Measurements from ENCODE around the gene OR2A42. TPM values are rescaled to one million over a fixed set of nuclear protein-coding genes. Genes with fewer than 3 reads are reported as not detected.
"Not testable (repeated sequence)": the region's sequence is repeated elsewhere in the genome, so short reads cannot be mapped to it uniquely, and the experiment has no call there.

Gene OR2A42, protein sequence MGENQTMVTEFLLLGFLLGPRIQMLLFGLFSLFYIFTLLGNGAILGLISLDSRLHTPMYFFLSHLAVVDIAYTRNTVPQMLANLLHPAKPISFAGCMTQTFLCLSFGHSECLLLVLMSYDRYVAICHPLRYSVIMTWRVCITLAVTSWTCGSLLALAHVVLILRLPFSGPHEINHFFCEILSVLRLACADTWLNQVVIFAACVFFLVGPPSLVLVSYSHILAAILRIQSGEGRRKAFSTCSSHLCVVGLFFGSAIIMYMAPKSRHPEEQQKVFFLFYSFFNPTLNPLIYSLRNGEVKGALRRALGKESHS
- polyA plus RNA-seq (ENCODE audit: insufficient read depth in 1 of 5, insufficient read length in 5 of 5, low replicate concordance in 1 of 5) = 1 to 10 TPM; 1.9 to 5.2 (median 2.4) TPM
- long read RNA-seq, donor 1, partial matches to known transcripts = 0 of 1 reads
- long read RNA-seq, donor 1, other reads (novel, unspliced or antisense) = 0 of 1 reads
- long read RNA-seq, donor 2 = 0 reads
- long read RNA-seq, donor 3, partial matches to known transcripts = 0 of 1 reads
- long read RNA-seq, donor 3, other reads (novel, unspliced or antisense) = 0 of 1 reads
- long read RNA-seq, donor 4, partial matches to known transcripts = 6 of 6 reads
- long read RNA-seq, donor 4, other reads (novel, unspliced or antisense) = 0 of 6 reads
- long read RNA-seq, donor 5, partial matches to known transcripts = 0 of 3 reads
- long read RNA-seq, donor 5, other reads (novel, unspliced or antisense) = 0 of 3 reads
- long read RNA-seq, donor 6 = 0 reads
- long read RNA-seq, donor 7, partial matches to known transcripts = 0 of 16 reads
- long read RNA-seq, donor 7, other reads (novel, unspliced or antisense) = 16 of 16 reads
- long read RNA-seq, donor 8 = 0 reads

DNA sequence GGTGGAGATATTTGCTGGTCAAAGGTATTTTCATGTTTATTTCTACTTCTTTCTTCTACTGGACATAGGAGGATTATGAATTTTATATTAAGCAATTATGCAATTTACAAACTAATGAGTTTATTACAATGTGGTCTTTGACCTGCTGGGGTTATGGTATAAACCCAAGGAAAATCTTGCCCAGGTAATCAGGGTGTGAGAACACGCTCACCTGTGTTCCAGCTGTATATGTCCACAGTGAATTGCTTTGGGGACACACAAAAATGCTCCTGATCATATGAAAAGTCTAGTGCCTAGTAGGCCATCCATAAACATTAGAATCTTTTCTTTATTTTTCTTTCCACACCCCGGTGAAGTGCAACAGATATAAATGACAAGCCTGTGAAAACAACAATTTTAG, at the start of gene OR2A42:
Gene OR2A42 (minus strand): TSS at position 241 of the 400 bp plus-strand sequence. CDS start 6,762 bp downstream, outside the sequence.
- DNase-seq = not testable (repeated sequence)

DNA sequence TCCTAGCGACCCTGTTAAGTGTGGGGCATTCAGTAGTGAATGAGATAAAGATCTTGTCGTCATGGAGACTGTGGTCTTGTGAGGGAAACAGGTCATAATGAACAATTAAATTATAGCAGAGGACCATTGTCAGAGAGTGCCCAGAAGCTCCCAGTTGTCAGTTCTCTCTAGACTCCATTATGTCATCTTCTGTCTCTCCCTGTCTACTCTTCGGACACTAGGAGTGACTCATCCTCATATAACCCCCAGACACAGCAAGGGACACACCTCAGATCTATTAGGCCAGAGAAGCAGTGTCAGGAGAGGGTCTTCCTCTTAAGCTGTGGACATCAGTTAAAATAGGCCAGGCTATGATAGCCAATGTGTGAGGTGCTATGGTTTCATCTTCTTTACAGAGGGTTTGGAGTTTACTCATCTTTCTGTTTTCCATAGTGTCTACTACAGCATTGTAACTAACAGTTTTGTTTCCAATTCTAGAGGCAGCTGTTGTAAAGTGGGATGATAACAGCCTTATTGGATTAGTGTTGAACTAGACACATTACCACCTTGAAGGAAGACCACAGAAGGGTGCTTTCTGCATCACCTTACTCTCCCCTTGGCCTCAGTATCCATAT, 47.9 kb upstream of the OR2A42 start:
- DNase-seq = not testable (repeated sequence)

DNA sequence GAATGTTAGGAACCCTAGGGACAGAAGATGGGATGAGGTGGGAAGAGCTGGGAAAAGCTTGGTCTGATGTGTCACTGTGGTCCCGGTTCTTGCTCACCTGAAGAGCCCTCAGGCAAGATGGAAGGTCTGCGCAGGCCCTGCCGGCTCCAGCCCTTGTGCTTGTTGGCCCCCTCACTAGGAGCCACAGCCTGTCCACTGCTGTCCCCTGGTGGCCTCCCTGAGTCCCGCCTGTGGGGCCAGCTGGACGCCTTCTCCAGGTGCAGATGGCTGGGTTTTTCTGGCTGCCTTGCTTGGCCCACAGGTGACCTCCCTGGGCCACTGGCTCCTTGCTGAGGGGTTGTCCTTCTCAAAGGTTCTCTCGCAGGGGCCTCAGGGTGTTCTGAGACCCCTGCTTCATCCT, 44.3 kb upstream of the OR2A42 start:
- DNase-seq = not testable (repeated sequence)

DNA sequence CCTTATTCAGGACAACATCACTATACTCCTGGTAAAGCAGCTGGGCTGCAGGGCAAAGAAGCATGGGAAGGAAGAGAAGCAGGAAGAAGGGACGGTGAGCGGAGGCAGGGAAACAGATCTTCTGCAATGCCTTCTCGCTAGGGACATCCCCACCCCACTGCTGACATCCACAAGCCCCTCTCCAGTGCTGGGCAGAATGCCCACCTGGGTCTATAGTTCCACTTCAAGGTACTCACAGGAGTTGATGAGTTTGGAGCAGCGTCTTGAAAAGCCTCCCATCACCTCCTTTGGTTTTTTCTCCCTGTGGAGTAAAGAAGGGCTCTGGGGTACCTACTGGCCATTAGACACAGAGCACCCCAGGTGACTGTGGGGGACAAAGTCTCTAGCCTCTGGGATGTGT, 43.1 kb upstream of the OR2A42 start:
- not testable (repeated sequence) for DNase-seq

DNA sequence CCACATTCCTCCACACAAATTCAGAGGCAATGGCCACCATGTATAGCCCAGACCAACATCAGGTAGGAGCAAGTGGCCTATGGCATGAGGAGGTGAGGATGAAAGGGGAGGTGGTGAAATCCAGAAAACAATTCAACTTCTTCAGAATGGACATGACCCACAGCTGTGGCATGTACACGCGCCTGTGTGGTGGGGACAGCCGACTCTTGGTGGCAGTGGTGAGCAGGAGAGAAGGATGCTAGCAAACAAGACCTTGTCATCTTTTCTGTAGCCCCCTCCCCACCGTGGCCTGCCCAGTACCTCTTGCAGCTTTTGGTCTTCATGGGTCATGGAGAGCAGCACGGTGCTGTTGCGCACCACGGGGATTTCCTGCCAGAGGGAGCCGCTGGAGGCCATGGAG, 42.6 kb upstream of the OR2A42 start:
- DNase-seq = not testable (repeated sequence)

DNA sequence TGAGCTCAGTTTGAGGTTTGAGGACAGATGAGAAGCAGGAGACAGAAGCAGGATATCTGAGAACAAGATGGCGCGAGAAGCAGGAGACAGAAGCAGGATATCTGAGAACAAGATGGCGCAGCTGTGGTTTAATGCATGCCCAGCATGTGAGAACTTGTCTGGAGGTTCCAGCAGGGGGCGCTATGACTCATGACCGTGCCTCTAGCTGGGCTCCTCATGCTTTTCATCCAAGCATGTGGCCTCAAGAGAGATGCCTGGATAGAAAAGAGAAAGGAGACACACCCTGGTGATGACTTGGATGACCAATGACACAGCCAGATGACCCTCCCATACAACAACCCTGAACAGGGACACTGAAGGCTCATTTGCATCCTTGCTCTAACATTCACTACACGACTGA, 40.6 kb upstream of the OR2A42 start:
- not testable (repeated sequence) for DNase-seq

DNA sequence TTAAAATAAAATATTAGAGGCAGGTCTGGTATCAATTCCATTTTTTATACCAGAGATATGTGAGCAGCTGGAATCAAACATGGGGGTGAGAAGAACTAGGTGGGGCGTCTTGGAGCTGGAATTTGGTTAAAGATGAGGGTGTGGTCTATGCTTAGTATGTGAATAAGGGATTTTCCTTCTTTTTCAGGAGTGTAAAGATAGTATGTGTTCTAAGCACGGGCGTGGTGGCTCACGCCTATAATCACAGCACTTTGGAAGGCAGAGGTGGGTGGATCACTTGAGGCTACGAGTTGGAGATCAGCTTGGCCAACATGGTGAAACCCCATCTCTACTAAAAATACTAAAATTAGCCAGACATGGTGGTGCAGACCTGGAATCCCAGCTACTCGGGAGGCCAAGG, 35.9 kb upstream of the OR2A42 start:
- not testable (repeated sequence) for DNase-seq

DNA sequence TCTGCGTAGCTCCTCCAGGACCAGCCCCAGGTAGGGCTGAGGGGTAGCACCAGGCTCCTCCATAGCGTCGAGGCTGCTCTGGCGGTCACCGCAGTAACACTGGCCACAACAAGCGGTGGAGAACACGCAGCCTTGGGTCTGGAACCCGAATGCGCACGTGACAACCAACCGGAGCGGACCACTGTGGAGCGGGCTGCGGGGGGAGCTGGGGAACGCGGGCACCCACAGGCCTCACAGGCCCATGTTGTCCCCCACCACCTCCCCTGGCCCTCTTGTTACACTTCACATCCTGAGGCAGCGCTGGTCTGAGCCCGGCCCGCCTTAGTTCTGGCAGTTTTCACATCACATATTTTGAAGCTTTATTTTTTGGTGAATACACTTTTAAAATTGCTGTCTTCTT, 29.8 kb upstream of the OR2A42 start, which contains the start of gene CTAGE8:
Gene CTAGE8 (minus strand): TSS at position 101 of the 400 bp plus-strand sequence. CDS start 38 bp downstream, at position 63.
- not testable (repeated sequence) for DNase-seq

DNA sequence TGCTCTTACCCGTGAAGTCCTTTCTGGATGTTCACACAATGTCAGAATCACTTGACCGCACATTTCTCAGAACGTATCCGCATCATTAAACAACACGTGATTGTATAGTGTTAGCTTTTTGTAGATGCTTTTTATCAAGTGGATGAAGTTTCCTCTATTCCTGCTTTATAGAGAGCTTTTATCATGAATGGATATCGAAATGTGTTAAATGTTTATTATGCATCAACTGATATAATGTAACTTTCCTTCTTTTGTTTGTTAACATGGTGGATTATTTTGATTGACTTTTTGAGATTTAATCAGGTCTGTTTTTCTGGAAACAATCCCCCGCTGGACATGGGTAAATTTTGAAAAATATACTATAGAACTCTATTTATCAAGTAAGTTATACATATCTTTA, 25.3 kb upstream of the OR2A42 start, which contains the start of gene OR2A7:
Gene OR2A7 (minus strand): TSS at position 101 of the 400 bp plus-strand sequence. CDS start 5,164 bp downstream, outside the sequence.
- not testable (repeated sequence) for DNase-seq

DNA sequence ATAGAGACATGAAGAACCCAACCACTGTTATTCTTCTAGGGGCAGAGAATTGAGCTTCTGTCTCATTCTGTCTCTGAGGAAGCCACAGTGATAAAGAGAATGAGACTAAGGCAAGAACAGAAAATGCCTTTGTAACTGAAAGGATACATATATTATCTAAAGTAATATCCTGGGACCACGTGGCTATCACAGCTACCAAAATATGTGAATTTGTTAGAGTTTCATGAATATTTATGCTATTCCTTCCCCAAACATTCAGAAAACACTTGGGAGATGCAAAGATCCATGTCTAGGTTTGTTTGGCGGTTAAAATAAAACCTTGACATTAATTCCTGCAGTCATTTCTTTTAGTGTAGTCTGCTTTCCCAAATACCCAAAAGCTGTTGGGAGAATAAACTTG, 22.7 kb upstream of the OR2A42 start:
- not testable (repeated sequence) for DNase-seq

DNA sequence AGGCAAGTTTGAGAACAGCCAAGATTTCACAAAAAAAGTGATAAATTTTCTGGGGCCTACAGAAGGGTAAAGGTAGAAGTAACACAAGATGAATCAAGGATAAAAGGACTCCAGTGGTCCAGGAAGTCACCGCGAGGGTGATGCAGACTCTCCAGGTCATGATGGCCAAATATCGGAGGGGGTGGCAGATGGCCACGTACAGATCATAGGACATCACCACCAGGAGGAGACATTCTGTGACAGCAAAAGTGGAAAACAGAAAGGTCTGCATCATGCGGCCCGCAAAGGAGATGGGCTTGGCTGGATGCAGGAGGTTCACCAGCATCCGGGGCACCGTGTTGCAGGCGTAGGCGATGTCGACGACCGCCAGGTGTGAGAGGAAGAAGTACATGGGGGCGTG, 19.7 kb upstream of the OR2A42 start:
- DNase-seq = not testable (repeated sequence)

DNA sequence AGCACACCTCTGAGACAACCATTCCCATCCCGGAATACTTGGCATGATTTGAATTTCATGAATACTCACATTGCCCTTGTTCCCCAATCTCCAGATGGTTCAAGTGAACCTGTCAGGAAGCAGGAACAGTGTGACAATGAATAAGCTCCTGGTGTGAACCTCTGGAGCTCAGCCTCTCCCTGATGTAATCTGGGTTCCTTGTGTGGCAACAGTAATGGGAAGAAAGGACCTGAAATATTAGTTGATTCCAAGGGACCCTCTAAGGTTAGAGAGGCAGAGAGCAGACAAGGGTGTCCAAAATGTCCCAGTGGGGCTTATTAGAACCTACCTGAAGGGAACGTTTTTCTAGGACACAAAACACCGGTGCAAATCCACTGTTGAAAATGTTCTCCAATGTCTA, 16.7 kb upstream of the OR2A42 start:
- DNase-seq = no peak

DNA sequence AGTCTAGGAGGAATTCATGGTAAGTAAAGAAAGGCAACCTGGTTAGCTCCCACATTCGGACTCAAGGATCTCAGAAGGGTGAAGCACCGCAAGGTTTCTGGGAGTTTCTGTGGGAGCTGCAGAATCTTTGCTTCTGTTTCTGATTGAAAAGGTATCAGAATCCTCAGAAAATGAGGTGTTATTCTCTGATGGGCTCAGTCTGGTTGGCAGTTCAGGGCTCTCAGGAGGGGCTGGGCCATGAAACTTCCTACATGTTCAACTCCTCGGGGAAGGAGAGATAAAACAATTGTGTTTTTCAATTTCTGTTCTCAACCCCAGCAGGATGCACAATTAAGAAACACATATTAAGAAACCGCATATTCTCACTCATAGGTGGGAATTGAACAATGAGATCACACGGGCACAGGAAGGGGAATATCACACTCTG, 16.1 kb upstream of the OR2A42 start:
- no peak for DNase-seq

DNA sequence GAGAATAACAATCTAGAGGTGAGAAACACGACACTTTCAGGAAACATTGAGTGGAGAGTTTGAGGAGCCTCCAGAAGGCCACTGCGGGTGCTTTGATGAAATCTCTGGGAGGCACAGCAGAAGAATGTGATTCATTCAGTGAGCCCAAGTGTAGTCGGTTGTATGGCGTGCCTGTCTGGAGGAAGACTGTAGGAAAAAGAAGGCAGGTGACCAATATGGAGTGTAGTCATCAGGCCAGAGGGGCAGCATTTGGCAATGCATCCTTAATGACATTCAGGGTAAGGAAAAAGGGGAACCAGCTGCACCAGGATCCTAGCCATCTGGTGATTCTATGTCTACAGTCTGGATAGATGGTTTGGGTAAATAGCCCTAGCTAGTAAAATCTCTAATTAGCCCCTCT, 12.9 kb upstream of the OR2A42 start:
- DNase-seq = not testable (repeated sequence)

DNA sequence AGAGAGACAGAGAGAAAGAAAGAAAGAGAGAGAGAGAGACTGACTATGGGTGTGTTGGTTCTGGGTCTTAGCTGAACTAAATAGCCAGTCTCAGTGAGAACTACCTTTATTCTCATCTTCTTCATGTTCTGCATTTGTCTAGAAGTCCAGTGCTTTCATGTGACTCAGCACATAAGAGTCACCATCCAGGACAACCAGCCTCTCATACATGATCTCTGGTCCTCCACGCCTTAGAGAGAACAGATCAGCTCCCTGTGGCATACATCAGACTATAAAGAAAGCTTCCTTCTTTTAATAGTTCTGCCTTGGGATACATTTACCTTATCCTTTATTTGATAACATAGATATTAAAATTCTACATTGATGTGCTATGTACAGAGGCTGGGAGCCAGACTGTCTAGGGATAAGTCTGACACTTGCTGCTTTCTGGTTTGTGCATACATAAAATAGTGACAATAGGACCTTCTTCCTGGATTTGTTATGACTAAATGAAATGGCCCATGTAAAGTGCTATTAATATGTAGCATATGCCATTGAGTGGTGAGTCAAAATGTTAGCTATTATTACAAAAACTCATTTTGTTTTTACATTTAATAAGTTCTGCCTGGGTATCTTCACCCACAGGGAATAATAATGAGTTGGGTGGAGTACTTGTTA, 8.4 kb upstream of the OR2A42 start:
- DNase-seq = not testable (repeated sequence)

DNA sequence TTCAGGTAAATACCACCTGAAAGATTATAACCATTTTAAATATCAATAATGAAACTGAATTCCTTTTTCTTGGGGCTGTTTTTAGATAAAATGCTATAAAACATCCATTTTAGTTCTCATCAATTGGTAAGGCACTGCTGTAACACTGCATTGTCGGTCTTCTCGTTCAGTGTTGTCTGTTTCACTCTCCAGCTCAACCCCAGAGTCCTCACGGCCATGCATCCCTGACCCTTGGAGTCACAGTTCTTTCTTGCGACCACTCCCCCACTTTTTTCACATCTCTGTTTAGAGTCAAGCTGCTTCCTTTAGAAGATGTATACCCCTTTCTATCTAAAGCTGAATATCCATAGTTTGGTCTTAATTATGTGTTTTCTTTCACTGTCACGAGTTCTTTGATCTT, 7.6 kb upstream of the OR2A42 start:
- not testable (repeated sequence) for DNase-seq

DNA sequence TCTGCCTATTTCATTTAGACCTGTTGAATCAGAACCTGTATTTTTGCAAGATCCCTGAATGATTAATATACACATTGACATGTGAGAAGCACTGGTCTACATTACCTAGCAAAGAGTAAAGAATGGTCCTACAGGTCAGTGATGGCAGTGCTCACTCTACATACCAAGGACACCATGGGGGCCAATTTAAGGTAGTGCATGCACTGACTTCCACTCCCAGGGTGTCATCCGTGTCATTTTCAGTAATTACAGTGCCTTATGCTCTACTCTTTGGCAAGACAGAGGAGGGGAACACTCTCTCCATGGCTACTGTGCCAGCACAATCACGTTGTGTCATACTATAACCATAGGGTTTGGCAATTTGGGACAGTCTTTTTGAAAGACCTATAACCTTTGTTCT, 6.0 kb upstream of the OR2A42 start:
- not testable (repeated sequence) for DNase-seq

DNA sequence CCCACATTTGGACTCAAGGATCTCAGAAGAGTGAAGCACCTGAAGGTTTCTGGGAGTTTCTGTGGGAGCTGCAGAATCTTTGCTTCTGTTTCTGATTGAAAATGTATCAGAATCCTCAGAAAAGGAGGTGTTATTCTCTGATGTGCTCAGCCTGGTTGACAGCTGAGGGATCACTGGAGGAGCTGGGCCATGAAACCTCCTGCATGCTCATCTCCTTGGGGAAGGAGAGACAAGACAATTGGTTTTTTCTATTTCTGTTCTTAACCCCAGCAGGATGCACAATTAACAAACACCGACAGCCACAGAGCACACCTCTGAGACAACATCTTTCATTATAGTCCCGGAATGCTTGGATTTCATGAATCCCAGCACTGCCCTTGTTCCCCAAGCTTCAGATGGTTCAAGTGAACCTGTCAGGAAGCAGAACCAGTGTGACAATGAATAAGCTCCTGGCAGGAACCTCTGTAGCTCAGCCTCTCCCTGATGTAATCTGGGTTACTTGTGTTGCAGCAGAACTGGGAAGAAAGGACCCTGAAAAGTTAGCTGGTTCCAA, 799 bp downstream of the OR2A42 start:
- DNase-seq = not testable (repeated sequence)

DNA sequence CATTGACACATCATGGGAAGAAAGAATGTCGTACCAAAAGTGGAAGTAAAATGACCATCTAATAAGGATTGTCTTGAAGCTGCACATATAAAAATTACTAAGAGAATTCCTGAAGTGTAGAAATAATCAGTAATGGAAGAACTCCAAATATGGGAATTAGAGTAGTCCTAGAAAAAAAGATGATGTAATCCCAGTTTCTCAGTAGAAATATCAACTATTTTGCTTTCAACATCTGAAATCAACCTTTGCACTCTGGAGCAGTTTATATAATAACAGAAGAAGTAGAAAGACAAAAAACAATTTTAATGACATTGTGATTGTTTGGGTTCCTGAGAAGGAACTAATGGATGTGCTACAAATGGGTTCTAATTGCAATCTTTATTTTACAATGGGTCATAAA, 6.4 kb downstream of the OR2A42 start:
- DNase-seq = not testable (repeated sequence)

DNA sequence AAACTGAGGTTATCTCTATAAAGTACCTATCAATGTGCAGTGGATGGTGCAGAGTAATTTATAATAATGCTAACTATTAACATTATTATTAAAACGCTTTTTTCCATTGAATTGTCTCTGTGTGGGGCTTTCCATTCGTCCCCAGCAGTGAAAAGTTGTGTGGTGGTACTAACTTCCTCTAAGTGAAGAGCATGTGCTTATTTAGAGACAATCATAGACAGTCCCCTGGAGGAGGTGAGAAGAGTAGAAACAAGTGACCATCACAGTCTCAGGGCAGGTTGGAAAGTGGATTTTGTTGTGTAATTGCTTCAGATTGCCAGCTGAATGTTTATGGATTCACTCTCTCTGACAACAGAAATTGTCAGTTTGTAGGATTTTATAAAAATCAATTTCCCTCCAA, 8.4 kb downstream of the OR2A42 start:
- not testable (repeated sequence) for DNase-seq

DNA sequence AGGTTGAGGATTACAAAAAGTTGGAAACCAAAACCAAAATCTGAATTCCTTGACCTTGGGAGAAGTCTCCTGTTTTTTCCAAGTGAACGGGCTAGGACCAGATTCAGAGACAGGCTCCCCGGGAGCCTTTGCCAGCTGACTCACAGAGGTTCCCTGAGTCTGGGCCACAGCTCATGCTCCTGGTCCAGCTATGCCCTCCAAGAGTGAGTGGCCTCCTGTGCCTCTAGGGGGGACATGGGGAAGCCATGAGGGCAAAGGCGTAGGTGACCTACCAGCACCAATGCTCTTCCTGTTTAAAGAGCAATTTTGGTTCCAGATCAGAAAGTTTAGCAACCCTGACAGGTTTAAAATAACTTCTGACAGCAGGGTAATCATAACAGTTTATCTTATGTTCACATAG, 10.6 kb downstream of the OR2A42 start:
- peak; percentile 4 to 6 for DNase-seq

All from right lung (tissue), 10 donors.